Subcutaneous adipose tissue (tissue), 4 donors: ENCODE data around the gene MT2A. TPM values are rescaled to one million over a fixed set of nuclear protein-coding genes. Genes with fewer than 3 reads are reported as not detected.

Source experiments
- CTCF ChIP-seq: fragments of 450-650 bp; IDR thresholded peaks from one replicate; pipeline ENCODE4 v1.5.1; 2016; ENCODE audit warnings: low read depth, mild to moderate bottlenecking, control low read depth, antibody characterized with exemption, moderate library complexity
- total RNA-seq, 4 donors: library from RNA; depleted of rRNA; stranded (reverse); fragments of >200 nt; gene quantifications; one replicate each; pipeline ENCODE4 v1.1.0, GENCODE V29; 2016

Gene MT2A
- total RNA-seq, 4 donors from 2014 or later: 164 to 1,003 (median 271) TPM

- no peak for TF ChIP-seq CTCF
These were observed 585 bp downstream of the MT2A start for GRCh38 chr16:56608876-56609462.

DNA sequence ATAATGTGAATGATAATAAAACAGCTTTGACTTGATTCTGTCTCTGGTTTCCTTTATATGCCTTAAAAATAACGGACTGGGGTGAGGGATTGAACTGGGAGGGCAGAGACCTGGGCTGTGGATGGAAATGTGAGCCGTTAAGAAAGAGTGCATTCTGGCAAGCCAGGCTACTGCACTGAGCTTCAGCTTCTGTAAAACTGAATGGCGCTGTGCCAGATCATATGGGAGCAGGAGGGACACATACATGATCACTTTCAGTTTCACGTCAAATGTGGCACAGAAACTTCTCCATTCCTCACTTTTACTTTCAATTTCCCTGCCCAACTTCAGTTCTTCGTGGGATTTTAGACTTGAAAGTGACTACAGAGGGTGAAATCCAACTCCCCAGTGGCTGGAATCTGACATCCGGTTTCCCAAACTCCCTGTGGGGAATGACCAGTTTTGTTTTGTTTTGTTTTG is 1.1 kb downstream of the MT2A start:
- no peak for TF ChIP-seq CTCF

- TF ChIP-seq CTCF: no peak
These were observed 1.7 kb downstream of the MT2A start for GRCh38 chr16:56610017-56610608.

DNA sequence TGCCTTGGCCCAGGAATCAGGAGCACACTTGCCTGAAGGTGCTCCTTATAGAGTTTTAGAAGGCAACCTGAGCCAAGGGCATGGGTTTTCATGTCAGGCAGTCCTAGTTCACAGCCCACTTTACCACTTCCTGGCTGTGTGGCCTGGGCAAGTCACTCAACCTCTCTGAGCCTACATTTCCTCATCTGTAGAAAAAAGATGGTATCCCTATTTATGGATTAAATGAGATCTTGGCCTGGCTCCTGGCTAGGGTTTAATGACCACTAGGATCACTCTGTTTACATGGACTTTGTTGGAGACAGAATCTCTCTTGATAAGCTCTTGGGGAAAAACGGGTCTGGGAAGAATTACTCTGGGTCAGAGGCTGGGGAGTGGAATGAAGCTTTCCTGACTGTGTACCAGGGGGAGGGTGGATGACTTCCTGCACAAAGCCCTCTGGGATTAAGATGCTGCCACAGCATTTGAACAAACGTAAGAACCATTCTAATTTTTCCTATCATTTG is 2.3 kb downstream of the MT2A start:
- TF ChIP-seq CTCF: no peak

DNA sequence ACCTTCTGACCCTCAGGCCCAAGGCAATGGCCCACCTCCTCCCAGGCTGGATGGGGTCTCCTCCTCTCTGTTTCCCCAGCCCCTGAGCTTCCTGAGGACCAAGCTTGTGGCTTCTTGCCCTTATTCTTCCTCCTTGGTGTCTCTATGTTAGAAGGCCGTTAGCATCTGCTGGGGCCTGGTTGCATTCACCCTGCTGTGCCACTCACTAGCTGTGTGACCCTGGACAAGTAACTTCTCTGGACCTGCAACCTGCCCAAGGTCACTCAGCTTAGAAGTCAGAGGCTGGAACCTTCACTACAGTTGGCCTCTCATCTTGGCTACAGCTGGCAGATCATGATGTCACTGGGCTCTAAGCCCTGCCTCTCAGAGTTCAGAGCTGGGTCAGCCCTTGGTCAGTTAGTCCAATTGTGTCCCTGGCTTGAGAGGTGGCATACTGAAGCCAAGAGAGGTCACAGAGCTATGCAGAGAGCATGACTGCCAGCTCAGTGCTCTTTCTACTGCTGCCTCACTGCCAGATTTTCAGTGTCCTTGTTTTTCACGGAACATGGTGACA is 3.0 kb downstream of the MT2A start:
- no peak for TF ChIP-seq CTCF

DNA sequence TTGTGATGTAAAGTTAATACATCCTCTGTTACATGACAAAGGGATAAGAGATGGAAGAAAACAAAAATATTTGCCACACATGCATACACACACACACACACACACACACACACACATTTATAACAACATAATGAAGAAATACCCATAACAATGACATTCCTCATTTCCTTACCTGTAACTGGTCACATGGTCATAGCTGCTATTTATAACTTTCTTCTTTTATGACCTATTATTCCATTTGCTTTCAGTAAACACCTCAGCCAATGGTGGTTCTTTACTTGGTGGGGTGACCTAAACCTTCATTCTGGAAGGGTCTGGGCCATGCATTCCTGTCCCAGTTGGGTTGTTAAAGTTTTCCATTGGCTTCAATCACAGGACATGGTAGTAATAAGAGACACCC is 5.3 kb downstream of the MT2A start:
- no peak for TF ChIP-seq CTCF

DNA sequence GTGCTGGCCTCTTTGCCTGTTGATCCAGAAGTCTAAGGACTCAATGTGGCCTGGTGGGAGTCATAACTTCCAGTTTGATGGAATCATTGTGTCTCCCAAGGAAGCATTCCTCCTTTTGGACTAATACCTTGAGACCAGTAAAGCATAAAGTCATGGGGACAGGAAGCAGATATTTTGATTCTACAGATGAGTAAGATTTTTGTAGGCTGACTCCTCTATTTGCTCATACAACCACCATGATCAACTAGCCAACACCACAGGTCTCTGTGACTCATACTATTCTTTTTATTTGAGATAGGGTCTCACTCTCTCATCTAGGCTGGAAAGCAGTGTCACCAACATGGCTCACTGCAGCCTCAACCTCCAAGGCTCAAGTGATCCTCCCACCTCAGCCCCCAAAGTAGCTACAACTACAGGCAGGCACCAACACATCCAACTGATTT is 6.2 kb downstream of the MT2A start:
- TF ChIP-seq CTCF: no peak
